ENCODE results near the gene LRRC7.

Gene LRRC7

DNA sequence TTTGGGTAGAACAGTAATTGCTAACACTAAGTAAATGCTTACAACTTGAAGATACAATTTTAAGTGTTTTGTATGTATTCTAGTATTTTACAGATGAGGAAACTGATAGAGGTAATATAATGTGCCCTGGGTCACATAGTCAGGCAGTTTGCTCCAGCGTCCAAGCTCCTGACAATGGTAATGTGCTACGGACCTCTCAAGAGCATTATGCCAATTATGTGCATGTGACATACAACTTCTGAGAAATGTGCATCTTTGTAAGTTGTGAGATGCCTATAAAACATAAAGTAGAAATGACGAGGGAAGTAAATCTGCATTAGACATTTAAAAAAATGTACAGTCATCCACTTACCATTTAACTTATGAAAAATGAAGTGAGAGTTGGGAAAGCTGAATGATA is 186.8 kb downstream of the LRRC7 start:
- Histone ChIP-seq H3K9ac (ENCODE audit: insufficient read length, low read depth) (no peak overlapping the region), H3K27me3 (ENCODE audit: insufficient read depth, insufficient read length) (no peaks in the 10 kb centered on the region), H3K4me3 (ENCODE audit: insufficient read length, low read depth) (no peak overlapping the region), H3K4me1 (ENCODE audit: insufficient read depth, insufficient read length) (no peaks in the 10 kb centered on the region), H3K9me3 (ENCODE audit: insufficient read depth, low read length) (no peaks in the 10 kb centered on the region), H3K36me3 (ENCODE audit: insufficient read depth, insufficient read length, low read length) (no peaks in the 10 kb centered on the region)
- DNase-seq (ENCODE audit: low read depth, low spot score), result no peak
- TF ChIP-seq SUZ12 (IDR thresholded peaks at IDR 0.05; ENCODE audit: extremely low read depth, insufficient read depth, insufficient read length) (no peak), YY1 (IDR thresholded peaks at IDR 0.05; ENCODE audit: insufficient read depth, insufficient read length) (no peak), ZNF274 (IDR thresholded peaks at IDR 0.05; ENCODE audit: low read depth, low read length) (no peak)

DNA sequence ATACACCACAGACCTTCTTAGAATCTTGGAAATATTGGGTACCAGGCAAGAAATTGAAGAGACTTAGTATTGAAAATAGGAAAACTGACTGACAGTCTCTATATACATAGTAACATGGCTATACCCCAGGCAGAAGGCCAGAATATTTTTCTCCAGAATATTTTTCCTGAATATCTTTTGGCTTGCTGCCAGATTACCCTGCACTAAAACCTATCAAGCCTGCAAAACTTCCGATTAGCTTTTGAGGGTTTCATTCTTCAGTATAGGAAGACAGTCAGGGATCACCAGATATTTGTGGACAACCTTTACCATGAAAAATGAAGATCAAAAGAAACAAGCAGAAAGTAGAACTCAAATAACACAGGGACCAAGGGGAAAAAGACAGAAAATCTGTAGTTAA is 187.9 kb downstream of the LRRC7 start:
- DNase-seq (ENCODE audit: low read depth, low spot score), result no peak
- Histone ChIP-seq H3K9ac (ENCODE audit: insufficient read length, low read depth) (no peak overlapping the region), H3K4me1 (ENCODE audit: insufficient read depth, insufficient read length) (no peaks in the 10 kb centered on the region), H3K4me3 (ENCODE audit: insufficient read length, low read depth) (no peak overlapping the region), H3K27me3 (ENCODE audit: insufficient read depth, insufficient read length) (no peaks in the 10 kb centered on the region), H3K9me3 (ENCODE audit: insufficient read depth, low read length) (no peaks in the 10 kb centered on the region), H3K36me3 (ENCODE audit: insufficient read depth, insufficient read length, low read length) (no peaks in the 10 kb centered on the region)
- TF ChIP-seq ZNF274 (IDR thresholded peaks at IDR 0.05; ENCODE audit: low read depth, low read length) (no peak), SUZ12 (IDR thresholded peaks at IDR 0.05; ENCODE audit: extremely low read depth, insufficient read depth, insufficient read length) (no peak), YY1 (IDR thresholded peaks at IDR 0.05; ENCODE audit: insufficient read depth, insufficient read length) (no peak)

DNA sequence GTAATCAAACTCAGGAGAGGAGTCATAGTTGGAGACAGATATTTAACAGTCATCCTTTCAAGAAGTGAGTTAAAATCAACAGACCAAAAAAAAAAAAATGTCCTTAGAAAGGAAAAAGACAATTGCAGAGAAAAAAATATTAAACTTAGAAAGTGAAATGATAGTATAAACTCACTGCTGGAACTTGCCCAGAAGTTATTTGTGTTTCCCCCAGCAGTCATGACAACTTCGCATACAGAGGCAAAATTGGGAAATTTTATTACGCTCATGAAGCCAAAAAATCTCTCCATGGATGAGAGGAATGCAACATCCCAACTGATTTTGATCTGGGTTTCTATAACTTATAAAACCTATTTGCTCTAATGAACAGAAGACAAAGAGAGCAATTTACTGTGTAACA is 198.2 kb downstream of the LRRC7 start:
- Histone ChIP-seq H3K4me3 (ENCODE audit: insufficient read length, low read depth) (no peak overlapping the region), H3K9me3 (ENCODE audit: insufficient read depth, low read length) (no peaks in the 10 kb centered on the region), H3K36me3 (ENCODE audit: insufficient read depth, insufficient read length, low read length) (no peaks in the 10 kb centered on the region), H3K4me1 (ENCODE audit: insufficient read depth, insufficient read length) (no peaks in the 10 kb centered on the region), H3K9ac (ENCODE audit: insufficient read length, low read depth) (no peak overlapping the region), H3K27me3 (ENCODE audit: insufficient read depth, insufficient read length) (no peaks in the 10 kb centered on the region)
- no peak for TF ChIP-seq YY1 (IDR thresholded peaks at IDR 0.05; ENCODE audit: insufficient read depth, insufficient read length)
- no peak for TF ChIP-seq ZNF274 (IDR thresholded peaks at IDR 0.05; ENCODE audit: low read depth, low read length)
- TF ChIP-seq SUZ12 (IDR thresholded peaks at IDR 0.05; ENCODE audit: extremely low read depth, insufficient read depth, insufficient read length), result no peak
- no peak for DNase-seq (ENCODE audit: low read depth, low spot score)

DNA sequence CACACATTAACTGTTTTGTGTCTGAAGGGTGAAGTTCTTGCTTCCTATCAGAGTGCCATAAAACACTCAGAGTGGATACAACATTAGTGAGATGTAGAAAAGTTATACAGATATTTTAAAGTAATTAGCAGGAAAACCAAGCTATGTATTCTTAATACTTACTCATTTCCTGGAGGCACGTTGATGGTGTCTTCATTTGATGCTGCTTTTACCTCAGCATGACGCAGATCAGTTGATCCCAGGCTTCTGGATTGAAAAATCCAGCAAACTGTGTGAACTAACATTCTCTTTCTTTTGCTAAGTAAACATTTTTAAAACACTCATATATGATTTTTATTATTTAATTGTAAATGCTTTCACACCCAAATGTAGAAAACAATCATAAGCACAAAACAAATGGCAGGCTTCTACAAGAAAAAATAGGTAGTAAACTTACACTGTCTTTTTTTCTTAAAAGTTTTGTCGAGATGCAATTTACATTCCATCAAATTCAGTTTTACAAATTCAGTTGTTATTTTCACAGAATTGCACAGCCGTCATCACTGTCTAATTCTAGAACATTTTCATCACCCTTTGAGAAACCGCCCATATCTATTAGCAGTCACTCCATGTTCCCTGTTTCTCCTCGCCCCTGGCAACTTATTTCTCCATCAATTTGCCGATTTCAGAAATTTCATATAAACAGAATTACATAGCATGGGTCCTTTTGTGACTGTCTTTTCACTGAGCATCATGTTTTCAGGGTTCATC is 198.9 kb downstream of the LRRC7 start:
- Histone ChIP-seq H3K36me3 (ENCODE audit: insufficient read depth, insufficient read length, low read length) (no peaks in the 10 kb centered on the region), H3K27me3 (ENCODE audit: insufficient read depth, insufficient read length) (no peaks in the 10 kb centered on the region), H3K9ac (ENCODE audit: insufficient read length, low read depth) (no peak overlapping the region), H3K4me1 (ENCODE audit: insufficient read depth, insufficient read length) (no peaks in the 10 kb centered on the region), H3K4me3 (ENCODE audit: insufficient read length, low read depth) (no peak overlapping the region), H3K9me3 (ENCODE audit: insufficient read depth, low read length) (no peaks in the 10 kb centered on the region)
- no peak for TF ChIP-seq YY1 (IDR thresholded peaks at IDR 0.05; ENCODE audit: insufficient read depth, insufficient read length)
- no peak for TF ChIP-seq SUZ12 (IDR thresholded peaks at IDR 0.05; ENCODE audit: extremely low read depth, insufficient read depth, insufficient read length)
- no peak for TF ChIP-seq ZNF274 (IDR thresholded peaks at IDR 0.05; ENCODE audit: low read depth, low read length)
- DNase-seq (ENCODE audit: low read depth, low spot score), result no peak

DNA sequence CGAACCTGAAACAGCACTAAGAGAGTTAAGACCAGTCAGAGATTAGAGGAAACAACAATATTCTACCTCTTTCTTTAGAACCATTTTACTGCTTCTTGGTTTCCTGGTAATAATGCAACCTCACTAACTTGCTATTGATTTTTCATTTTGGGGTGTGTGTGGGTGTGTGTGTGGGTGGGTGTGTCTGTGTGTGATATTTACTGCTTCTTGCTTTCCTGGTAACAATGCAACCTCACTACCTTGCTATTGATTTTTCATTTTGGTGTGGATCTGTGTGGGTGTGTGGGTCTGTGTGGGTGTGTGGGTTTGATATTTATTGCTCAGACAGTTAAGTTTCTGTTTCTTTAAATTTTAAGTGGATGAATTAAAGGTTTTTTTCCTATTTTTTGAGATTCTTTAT is 208.8 kb downstream of the LRRC7 start:
- Histone ChIP-seq H3K4me3 (ENCODE audit: insufficient read length, low read depth) (no peak overlapping the region), H3K27me3 (ENCODE audit: insufficient read depth, insufficient read length) (no peaks in the 10 kb centered on the region), H3K9me3 (ENCODE audit: insufficient read depth, low read length) (no peaks in the 10 kb centered on the region), H3K4me1 (ENCODE audit: insufficient read depth, insufficient read length) (no peaks in the 10 kb centered on the region), H3K36me3 (ENCODE audit: insufficient read depth, insufficient read length, low read length) (no peaks in the 10 kb centered on the region), H3K9ac (ENCODE audit: insufficient read length, low read depth) (no peak overlapping the region)
- TF ChIP-seq ZNF274 (IDR thresholded peaks at IDR 0.05; ENCODE audit: low read depth, low read length), result no peak
- TF ChIP-seq YY1 (IDR thresholded peaks at IDR 0.05; ENCODE audit: insufficient read depth, insufficient read length), result no peak
- TF ChIP-seq SUZ12 (IDR thresholded peaks at IDR 0.05; ENCODE audit: extremely low read depth, insufficient read depth, insufficient read length), result no peak
- no peak for DNase-seq (ENCODE audit: low read depth, low spot score)

DNA sequence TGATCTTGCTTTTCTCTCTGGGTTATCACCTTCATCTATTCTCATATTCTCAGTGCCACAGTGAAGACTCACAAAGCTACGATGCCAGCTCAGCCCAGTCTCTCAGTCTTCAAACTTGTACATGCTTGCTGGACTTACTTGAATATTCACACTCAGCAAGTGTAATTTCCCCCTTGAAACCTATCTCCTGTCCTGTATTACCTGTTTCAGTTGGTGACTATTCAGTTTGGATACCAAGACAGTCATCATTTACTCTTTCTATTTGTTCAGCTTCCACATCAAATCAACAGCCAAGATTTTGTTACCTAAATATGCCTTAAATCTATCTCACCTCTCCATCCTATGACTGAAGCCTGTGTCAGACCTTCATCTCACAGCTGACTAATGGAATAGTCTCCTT is 209.7 kb downstream of the LRRC7 start:
- H3K9ac ChIP-seq (ENCODE audit: insufficient read length, low read depth), result no peak overlapping the region
- no peaks in the 10 kb centered on the region for H3K36me3 ChIP-seq (ENCODE audit: insufficient read depth, insufficient read length, low read length)
- no peaks in the 10 kb centered on the region for H3K9me3 ChIP-seq (ENCODE audit: insufficient read depth, low read length)
- TF ChIP-seq SUZ12 (IDR thresholded peaks at IDR 0.05; ENCODE audit: extremely low read depth, insufficient read depth, insufficient read length) (no peak), YY1 (IDR thresholded peaks at IDR 0.05; ENCODE audit: insufficient read depth, insufficient read length) (no peak), ZNF274 (IDR thresholded peaks at IDR 0.05; ENCODE audit: low read depth, low read length) (no peak)
- H3K4me3 ChIP-seq (ENCODE audit: insufficient read length, low read depth), result no peak overlapping the region
- DNase-seq (ENCODE audit: low read depth, low spot score), result no peak
- no peaks in the 10 kb centered on the region for H3K4me1 ChIP-seq (ENCODE audit: insufficient read depth, insufficient read length)
- no peaks in the 10 kb centered on the region for H3K27me3 ChIP-seq (ENCODE audit: insufficient read depth, insufficient read length)

DNA sequence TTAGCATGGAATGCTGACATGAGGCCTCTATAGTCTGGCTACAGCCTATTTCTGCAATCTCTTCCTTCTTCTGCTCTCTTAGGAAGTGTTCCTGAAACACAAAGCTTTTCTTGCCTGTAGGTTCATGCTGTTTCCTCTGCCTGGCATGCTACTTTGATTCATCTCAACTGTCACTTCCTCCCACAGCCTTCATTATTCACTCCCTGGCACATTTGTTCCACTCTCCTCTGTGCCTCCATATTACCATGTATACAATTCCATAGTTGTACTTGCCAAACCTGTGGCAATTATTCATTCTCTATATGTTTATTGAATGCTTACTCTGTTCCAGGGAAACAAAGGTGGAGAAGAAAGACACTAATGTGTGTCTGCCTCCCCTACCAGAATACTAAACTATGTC is 210.2 kb downstream of the LRRC7 start:
- no peak for TF ChIP-seq YY1 (IDR thresholded peaks at IDR 0.05; ENCODE audit: insufficient read depth, insufficient read length)
- TF ChIP-seq SUZ12 (IDR thresholded peaks at IDR 0.05; ENCODE audit: extremely low read depth, insufficient read depth, insufficient read length), result no peak
- no peak for TF ChIP-seq ZNF274 (IDR thresholded peaks at IDR 0.05; ENCODE audit: low read depth, low read length)
- Histone ChIP-seq H3K9ac (ENCODE audit: insufficient read length, low read depth) (no peak overlapping the region), H3K4me3 (ENCODE audit: insufficient read length, low read depth) (no peak overlapping the region), H3K27me3 (ENCODE audit: insufficient read depth, insufficient read length) (no peaks in the 10 kb centered on the region), H3K4me1 (ENCODE audit: insufficient read depth, insufficient read length) (no peaks in the 10 kb centered on the region), H3K9me3 (ENCODE audit: insufficient read depth, low read length) (no peaks in the 10 kb centered on the region), H3K36me3 (ENCODE audit: insufficient read depth, insufficient read length, low read length) (no peaks in the 10 kb centered on the region)
- DNase-seq (ENCODE audit: low read depth, low spot score), result no peak
